Measurements from ENCODE around the gene SYNE3. TPM values are rescaled to one million over a fixed set of nuclear protein-coding genes. Genes with fewer than 3 reads are reported as not detected.

SYNE3 gene
- total RNA-seq, 1 donor from 2014 or later: 0.62 TPM

- TF ChIP-seq, protein P1, sequence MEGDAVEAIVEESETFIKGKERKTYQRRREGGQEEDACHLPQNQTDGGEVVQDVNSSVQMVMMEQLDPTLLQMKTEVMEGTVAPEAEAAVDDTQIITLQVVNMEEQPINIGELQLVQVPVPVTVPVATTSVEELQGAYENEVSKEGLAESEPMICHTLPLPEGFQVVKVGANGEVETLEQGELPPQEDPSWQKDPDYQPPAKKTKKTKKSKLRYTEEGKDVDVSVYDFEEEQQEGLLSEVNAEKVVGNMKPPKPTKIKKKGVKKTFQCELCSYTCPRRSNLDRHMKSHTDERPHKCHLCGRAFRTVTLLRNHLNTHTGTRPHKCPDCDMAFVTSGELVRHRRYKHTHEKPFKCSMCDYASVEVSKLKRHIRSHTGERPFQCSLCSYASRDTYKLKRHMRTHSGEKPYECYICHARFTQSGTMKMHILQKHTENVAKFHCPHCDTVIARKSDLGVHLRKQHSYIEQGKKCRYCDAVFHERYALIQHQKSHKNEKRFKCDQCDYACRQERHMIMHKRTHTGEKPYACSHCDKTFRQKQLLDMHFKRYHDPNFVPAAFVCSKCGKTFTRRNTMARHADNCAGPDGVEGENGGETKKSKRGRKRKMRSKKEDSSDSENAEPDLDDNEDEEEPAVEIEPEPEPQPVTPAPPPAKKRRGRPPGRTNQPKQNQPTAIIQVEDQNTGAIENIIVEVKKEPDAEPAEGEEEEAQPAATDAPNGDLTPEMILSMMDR (IDR thresholded peaks at IDR 0.05; ENCODE audit: unreplicated experiment): no peak
- no peaks in the 10 kb centered on the region for H3K36me3 Mint-ChIP-seq (ENCODE audit: low read depth, unreplicated experiment)
- H3K4me3 Mint-ChIP-seq (ENCODE audit: unreplicated experiment): no peak overlapping the region
- H3K4me1 Mint-ChIP-seq (ENCODE audit: unreplicated experiment): peaks cover 6% of the 10 kb centered on the region
- no peak for DNase-seq (ENCODE audit: low spot score)
- H3K9me3 Mint-ChIP-seq (ENCODE audit: unreplicated experiment): no peaks in the 10 kb centered on the region
- peaks cover 4% of the 10 kb centered on the region for H3K27me3 Mint-ChIP-seq (ENCODE audit: unreplicated experiment)
- H3K27ac Mint-ChIP-seq (ENCODE audit: unreplicated experiment): no peak overlapping the region
Observed at GRCh38 chr14:95472819-95473251, 43.6 kb downstream of the SYNE3 start.

- Mint-ChIP-seq H3K36me3 (ENCODE audit: low read depth, unreplicated experiment) (no peaks in the 10 kb centered on the region), H3K27ac (ENCODE audit: unreplicated experiment) (no peak overlapping the region), H3K9me3 (ENCODE audit: unreplicated experiment) (no peaks in the 10 kb centered on the region), H3K27me3 (ENCODE audit: unreplicated experiment) (peaks cover 4% of the 10 kb centered on the region), H3K4me3 (ENCODE audit: unreplicated experiment) (no peak overlapping the region), H3K4me1 (ENCODE audit: unreplicated experiment) (peaks cover 6% of the 10 kb centered on the region)
- no peak for DNase-seq (ENCODE audit: low spot score)
- TF ChIP-seq, protein P1 (IDR thresholded peaks at IDR 0.05; ENCODE audit: unreplicated experiment): no peak
Observed at GRCh38 chr14:95471476-95471875, 45.0 kb downstream of the SYNE3 start.

GRCh38 chr14:95471016-95471415 is 45.4 kb downstream of the SYNE3 start:
- H3K9me3 Mint-ChIP-seq (ENCODE audit: unreplicated experiment): no peaks in the 10 kb centered on the region
- no peak for DNase-seq (ENCODE audit: low spot score)
- no peak overlapping the region for H3K4me3 Mint-ChIP-seq (ENCODE audit: unreplicated experiment)
- peaks cover 6% of the 10 kb centered on the region for H3K4me1 Mint-ChIP-seq (ENCODE audit: unreplicated experiment)
- peaks cover 4% of the 10 kb centered on the region for H3K27me3 Mint-ChIP-seq (ENCODE audit: unreplicated experiment)
- TF ChIP-seq, protein P1 (IDR thresholded peaks at IDR 0.05; ENCODE audit: unreplicated experiment): no peak
- H3K27ac Mint-ChIP-seq (ENCODE audit: unreplicated experiment): no peak overlapping the region
- H3K36me3 Mint-ChIP-seq (ENCODE audit: low read depth, unreplicated experiment): no peaks in the 10 kb centered on the region

- Mint-ChIP-seq H3K9me3 (ENCODE audit: unreplicated experiment) (no peaks in the 10 kb centered on the region), H3K36me3 (ENCODE audit: low read depth, unreplicated experiment) (no peaks in the 10 kb centered on the region), H3K27me3 (ENCODE audit: unreplicated experiment) (peaks cover 4% of the 10 kb centered on the region), H3K4me3 (ENCODE audit: unreplicated experiment) (no peak overlapping the region), H3K4me1 (ENCODE audit: unreplicated experiment) (peaks cover under 1% of the 10 kb centered on the region), H3K27ac (ENCODE audit: unreplicated experiment) (no peak overlapping the region)
- DNase-seq (ENCODE audit: low spot score): no peak
- TF ChIP-seq, protein P1 (IDR thresholded peaks at IDR 0.05; ENCODE audit: unreplicated experiment): no peak
Observed at GRCh38 chr14:95469134-95469481, 47.3 kb downstream of the SYNE3 start.

GRCh38 chr14:95468448-95469133 is 47.9 kb downstream of the SYNE3 start:
- H3K4me3 Mint-ChIP-seq (ENCODE audit: unreplicated experiment): no peak overlapping the region
- H3K27ac Mint-ChIP-seq (ENCODE audit: unreplicated experiment): no peak overlapping the region

More at GRCh38 chr14:95468448-95469133, 47.9 kb downstream of the SYNE3 start:
- Mint-ChIP-seq H3K27me3 (ENCODE audit: unreplicated experiment) (peaks cover 6% of the 10 kb centered on the region), H3K36me3 (ENCODE audit: low read depth, unreplicated experiment) (no peaks in the 10 kb centered on the region), H3K4me1 (ENCODE audit: unreplicated experiment) (no peaks in the 10 kb centered on the region), H3K9me3 (ENCODE audit: unreplicated experiment) (no peaks in the 10 kb centered on the region)
- DNase-seq (ENCODE audit: low spot score): no peak
- TF ChIP-seq, protein P1 (IDR thresholded peaks at IDR 0.05; ENCODE audit: unreplicated experiment): no peak

Data from endothelial cell (in vitro differentiated cells).